Uterus (tissue), 2 donors: ENCODE results near the gene SLC66A1.

ENCODE experiments used
- POLR2A ChIP-seq, 2 donors: fragments of 450-650 bp; IDR thresholded peaks; one replicate each; pipeline ENCODE4 v1.6.1; 2016; ENCODE audit warnings: antibody characterized with exemption in 2 of 2, mild to moderate bottlenecking in 1 of 2, moderate library complexity in 1 of 2
- TF ChIP-seq, protein P1 (sequence below), 4 experiments: fragments of 200-600 bp in 2 of 4; fragments of 450-650 bp in 2 of 4; sonication (generic) in 2 of 4; IDR thresholded peaks; one replicate each; pipeline ENCODE4 v1.5.1; 2016 to 2019; ENCODE audit warnings: antibody characterized with exemption in 4 of 4, mild to moderate bottlenecking in 2 of 4, moderate library complexity in 1 of 4

DNA sequence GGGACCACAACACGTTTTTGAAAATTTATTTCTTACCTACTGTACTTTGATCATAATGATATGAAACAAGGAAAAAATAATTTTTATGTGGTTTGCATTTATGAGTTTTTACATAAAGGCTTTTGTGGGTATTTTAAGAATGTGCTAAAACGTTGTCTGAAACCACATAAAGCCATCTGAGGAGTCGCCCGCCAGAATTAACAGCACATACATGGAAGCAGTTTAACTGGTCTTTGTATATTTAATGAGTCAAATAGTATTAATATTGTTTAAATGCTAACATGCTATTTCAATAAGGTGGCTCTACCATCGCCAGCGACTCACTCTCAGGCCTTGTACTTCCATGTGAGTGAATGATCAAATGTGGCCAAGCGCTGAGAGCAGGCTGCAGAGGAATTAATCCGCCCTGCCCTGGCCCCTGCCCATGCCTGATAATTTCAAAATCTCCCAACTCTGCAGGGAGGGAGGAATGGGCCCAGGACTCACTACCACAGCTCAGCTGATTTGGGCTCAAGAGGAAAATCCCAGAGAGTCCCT lies 49.6 kb downstream of the SLC66A1 start:
- TF ChIP-seq POLR2A (IDR thresholded peaks at IDR 0.05) = no peak
- TF ChIP-seq, protein P1, sequence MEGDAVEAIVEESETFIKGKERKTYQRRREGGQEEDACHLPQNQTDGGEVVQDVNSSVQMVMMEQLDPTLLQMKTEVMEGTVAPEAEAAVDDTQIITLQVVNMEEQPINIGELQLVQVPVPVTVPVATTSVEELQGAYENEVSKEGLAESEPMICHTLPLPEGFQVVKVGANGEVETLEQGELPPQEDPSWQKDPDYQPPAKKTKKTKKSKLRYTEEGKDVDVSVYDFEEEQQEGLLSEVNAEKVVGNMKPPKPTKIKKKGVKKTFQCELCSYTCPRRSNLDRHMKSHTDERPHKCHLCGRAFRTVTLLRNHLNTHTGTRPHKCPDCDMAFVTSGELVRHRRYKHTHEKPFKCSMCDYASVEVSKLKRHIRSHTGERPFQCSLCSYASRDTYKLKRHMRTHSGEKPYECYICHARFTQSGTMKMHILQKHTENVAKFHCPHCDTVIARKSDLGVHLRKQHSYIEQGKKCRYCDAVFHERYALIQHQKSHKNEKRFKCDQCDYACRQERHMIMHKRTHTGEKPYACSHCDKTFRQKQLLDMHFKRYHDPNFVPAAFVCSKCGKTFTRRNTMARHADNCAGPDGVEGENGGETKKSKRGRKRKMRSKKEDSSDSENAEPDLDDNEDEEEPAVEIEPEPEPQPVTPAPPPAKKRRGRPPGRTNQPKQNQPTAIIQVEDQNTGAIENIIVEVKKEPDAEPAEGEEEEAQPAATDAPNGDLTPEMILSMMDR (IDR thresholded peaks at IDR 0.05) = no peak
